IMR-90 (cell line): Measurements from ENCODE around the gene NPB.

Source experiments
- BHLHE40 ChIP-seq: fragments of 150-350 bp; IDR thresholded peaks from 2 replicates; pipeline ENCODE4 v1.6.1; 2016; ENCODE audit warnings: mild to moderate bottlenecking, low read depth, low read length
- CTCF ChIP-seq: conservative IDR thresholded peaks from 2 replicates; pipeline ENCODE4 v1.5.1; 2012; ENCODE audit warnings: mild to moderate bottlenecking, low read depth, low read length, improper control_type of control experiment
- FOS ChIP-seq: fragments of 150-350 bp; IDR thresholded peaks from 2 replicates; pipeline ENCODE4 v1.6.1; 2016; ENCODE audit warnings: low read depth, low read length
- MAFK ChIP-seq: IDR thresholded peaks from 2 replicates; pipeline ENCODE4 v1.6.1; 2012; ENCODE audit warnings: low read depth, low read length, improper control_type of control experiment
- MAZ ChIP-seq: IDR thresholded peaks from 2 replicates; pipeline ENCODE4 v1.6.1; 2012; ENCODE audit warnings: low read depth, mild to moderate bottlenecking, low read length, improper control_type of control experiment, moderate library complexity, borderline replicate concordance
- MXI1 ChIP-seq: IDR thresholded peaks from 2 replicates; pipeline ENCODE4 v1.6.1; 2012; ENCODE audit warnings: low read depth, mild to moderate bottlenecking, low read length, moderate library complexity, borderline replicate concordance
- POLR2A ChIP-seq: IDR thresholded peaks from 2 replicates; pipeline ENCODE4 v1.6.1; 2012; ENCODE audit warnings: mild to moderate bottlenecking, low read depth, low read length
- RAD21 ChIP-seq: IDR thresholded peaks from 2 replicates; pipeline ENCODE4 v1.6.1; 2012; ENCODE audit warnings: low read length, improper control_type of control experiment
- RFX5 ChIP-seq: IDR thresholded peaks from 2 replicates; pipeline ENCODE4 v1.8.0; 2012; ENCODE audit warnings: low read depth, mild to moderate bottlenecking, low read length, moderate library complexity
- SMC3 ChIP-seq: fragments of 150-350 bp; IDR thresholded peaks from 2 replicates; pipeline ENCODE4 v1.6.1; 2016; ENCODE audit warnings: low read depth, mild to moderate bottlenecking, antibody characterized with exemption, low read length, moderate library complexity
- TF ChIP-seq, protein P1 (sequence below): fragments of 150-350 bp; IDR thresholded peaks from 2 replicates; pipeline ENCODE4 v1.6.1; 2017; ENCODE audit warnings: mild to moderate bottlenecking, antibody characterized with exemption, low read length, low read depth

DNA sequence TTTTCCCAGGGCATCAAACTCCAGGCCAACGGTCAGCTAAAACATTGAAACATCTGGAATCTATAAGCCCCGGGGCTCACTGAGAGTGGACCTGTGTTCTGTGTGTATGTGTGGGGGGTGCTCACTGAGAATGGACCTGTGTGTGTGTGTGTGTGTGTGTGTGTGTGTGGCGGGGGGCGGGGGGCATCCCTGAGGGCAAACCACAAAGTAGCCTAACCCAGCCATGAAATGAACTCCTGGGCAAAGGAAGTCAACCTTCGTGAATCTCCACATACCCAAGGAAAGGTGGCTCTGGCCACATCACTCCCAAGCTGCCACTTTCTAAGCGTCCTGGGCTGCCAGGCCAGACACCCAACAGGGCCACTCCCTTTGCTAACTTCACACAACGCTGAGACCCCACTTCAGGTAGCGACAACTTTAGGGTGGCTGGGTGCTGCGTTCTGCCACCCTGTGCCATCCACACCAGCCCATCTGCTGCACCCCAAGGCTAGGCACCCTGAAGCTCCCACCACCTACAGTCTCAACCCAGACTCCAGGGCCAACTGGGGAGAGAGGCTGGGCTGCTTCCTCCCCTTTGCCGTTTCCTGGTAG, 23.9 kb downstream of the NPB start:
- no peak for TF ChIP-seq CTCF
- TF ChIP-seq RAD21: no peak
- TF ChIP-seq MAFK: no peak
- no peak for TF ChIP-seq RFX5
- TF ChIP-seq, protein P1, sequence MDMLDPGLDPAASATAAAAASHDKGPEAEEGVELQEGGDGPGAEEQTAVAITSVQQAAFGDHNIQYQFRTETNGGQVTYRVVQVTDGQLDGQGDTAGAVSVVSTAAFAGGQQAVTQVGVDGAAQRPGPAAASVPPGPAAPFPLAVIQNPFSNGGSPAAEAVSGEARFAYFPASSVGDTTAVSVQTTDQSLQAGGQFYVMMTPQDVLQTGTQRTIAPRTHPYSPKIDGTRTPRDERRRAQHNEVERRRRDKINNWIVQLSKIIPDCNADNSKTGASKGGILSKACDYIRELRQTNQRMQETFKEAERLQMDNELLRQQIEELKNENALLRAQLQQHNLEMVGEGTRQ: no peak
- no peak for TF ChIP-seq POLR2A
- no peak for TF ChIP-seq FOS
- TF ChIP-seq SMC3: no peak
- no peak for TF ChIP-seq BHLHE40
- TF ChIP-seq MXI1: no peak
- TF ChIP-seq MAZ: no peak
